Measurements from ENCODE around the gene CELA2A.
"Not testable (repeated sequence)": the region's sequence is repeated elsewhere in the genome, so short reads cannot be mapped to it uniquely, and the experiment has no call there.

Gene CELA2A

DNA sequence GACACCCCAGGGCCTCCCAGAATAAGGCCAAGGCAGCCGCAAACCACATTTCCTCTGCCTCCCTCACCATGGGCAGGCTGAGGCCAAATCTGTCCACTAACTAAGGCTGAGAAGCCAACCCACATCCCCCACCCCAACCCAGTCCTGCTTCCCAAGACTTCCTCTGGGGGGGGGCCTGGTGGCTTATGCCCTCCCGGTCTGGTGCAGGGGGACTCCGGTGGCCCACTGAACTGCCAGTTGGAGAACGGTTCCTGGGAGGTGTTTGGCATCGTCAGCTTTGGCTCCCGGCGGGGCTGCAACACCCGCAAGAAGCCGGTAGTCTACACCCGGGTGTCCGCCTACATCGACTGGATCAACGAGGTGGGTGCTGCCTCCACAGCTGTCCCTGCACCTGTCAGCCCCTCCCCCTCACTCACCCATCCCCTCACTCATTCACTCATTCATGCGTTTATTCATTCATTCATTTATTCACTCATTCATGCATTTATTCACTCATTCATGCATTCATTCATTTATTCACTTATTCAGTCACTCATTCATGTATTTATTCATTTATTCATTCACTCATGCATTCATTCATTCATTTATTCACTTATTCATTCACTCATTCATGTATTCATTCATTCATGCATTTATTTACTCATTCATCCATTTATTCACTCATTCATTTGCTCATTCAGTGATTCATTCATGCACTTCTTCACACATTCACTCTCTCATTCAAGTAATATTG lies 11.0 kb upstream of the CELA2A start:
- no peak for DNase-seq

GRCh38 chr1:15446212-15446611 lies 10.3 kb upstream of the CELA2A start:
- no peak for DNase-seq

- no peak for DNase-seq
Measured at GRCh38 chr1:15448877-15449462, 7.6 kb upstream of the CELA2A start.

DNA sequence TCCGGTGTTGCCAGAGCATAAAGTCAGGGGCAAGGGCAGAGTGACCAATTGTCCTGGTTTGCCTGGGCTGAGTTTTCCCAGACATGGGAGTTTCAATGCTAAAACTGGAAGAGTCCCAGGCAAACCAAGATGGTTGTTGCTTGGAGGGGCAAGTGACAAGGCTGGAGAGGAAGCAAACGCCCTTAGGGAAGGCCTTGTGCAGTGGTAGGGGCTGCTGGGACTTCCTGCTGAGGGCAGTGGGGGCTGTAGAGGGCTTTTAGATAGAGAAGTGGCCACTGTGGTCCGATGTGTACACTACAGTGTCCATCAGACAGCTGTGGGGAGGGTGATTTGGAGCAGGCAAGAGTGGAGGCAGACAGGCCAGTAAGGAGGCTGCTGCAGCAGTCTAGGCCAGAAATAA lies 7.0 kb upstream of the CELA2A start:
- DNase-seq: no peak

DNA sequence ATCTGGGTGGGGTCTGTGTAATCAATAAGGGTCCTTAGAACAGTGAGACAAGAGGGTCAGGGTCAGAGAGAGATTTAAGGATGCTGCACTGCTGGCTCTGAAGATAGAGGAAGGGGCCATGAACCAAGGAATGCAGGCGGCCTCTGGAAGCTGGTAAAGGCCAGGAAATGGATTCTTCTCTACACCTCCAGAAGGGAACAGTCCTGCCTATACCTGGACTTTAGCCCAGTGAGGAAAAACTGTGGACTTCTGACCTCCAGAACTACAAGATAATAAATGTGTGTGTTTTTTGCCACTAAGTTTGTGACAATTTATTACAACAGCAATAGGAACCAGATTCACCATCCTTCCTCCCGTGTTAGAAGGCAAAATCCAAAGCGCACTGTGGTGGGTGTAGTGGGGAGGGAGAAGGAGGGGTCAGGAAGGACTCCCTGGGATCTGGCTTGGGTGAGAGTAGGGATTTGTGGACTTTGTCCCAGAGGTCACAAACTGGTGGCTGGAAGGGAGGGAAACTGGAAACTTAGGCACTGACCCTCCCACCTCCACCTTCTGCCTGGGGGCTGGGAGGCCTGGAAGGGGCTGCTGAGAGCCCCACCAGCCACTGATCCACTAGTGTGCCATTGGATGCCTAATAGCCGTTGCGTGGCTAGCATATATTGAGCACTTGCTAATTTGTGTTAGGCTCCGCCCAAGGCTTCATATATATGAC lies 5.4 kb upstream of the CELA2A start:
- DNase-seq: no peak

DNA sequence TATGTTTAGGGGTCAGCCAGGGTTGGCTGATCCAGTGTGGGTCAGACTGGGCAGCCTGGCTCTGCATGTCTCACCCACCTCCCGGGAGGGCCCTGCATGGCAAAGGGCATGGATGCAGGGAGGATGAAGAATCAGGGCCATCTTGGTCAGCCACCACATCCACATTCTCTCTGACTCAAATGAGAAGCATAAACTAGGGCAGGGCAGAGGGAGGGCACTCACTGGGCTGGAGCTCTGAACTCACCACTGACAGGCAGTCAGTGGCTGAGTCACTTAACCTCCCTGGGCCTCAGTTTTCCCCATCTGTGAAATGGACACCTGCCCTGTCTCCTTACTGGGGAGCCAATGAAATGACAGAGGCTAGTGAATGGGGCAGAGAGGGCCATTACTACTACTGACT lies 4.3 kb upstream of the CELA2A start:
- DNase-seq: peak; percentile 17

GRCh38 chr1:15452866-15453571 lies 3.5 kb upstream of the CELA2A start:
- no peak for DNase-seq

- peak; percentile 12 for DNase-seq
Measured at GRCh38 chr1:15453734-15454133, 2.8 kb upstream of the CELA2A start.

DNA sequence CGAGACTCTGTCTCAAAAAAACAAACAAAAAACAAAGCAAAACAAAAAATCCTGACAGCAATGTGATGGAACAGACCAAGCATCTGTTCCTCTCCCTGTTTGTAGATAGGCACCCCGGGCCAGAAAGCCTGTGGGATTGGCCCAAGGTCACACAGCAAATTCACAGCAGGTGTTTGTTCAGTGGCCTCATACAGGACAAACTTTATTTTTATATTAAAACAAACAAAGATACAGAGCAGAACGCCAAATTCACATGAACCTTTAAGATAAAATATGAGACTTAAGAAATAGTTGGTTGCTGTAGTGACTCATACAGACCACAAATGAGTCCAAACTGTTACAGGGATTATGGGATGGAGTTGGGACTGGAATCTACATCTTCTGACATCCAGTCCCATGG lies 2.3 kb upstream of the CELA2A start:
- peak; percentile 65 for DNase-seq

DNA sequence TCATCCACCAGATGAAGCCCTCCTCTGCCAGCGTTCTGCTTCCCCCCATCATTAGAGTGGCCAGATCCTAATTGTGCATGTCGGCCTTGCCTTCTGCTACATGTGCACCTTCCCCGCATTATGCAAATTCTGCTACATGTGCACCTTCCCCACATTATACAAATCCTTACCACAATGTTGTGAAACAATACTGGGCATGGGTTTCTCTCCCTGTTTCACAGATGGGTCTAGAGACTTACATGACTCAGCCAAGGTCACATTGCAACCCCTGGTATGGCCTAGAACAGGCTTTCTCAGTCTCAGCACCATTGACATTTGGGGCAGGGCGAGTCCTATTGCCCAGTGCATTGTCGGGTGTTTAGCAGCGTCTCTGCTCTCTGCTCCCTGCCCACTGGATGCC lies 1.0 kb upstream of the CELA2A start:
- no peak for DNase-seq

DNA sequence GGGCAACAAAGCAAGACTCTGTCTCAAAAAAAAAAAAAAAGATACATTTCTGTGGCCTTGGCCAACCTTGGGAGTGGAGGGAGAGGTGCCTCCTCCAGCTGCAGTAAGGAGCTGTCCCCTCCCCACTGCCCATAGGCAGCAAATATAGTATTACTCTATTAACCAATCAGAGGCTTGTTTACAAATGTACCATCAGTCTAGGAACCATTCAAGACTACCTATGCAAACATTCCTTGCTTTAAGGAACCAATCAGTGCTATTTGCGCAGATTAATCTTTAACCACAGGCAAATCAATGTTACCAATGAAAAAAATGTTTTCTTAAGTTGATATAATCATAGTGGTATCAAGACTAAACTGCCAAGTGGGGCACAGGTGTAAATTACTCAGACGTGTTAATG lies 1.1 kb downstream of the CELA2A start:
- DNase-seq: no peak

- DNase-seq: not testable (repeated sequence)
Measured at GRCh38 chr1:15458388-15458787, 1.9 kb downstream of the CELA2A start.

DNA sequence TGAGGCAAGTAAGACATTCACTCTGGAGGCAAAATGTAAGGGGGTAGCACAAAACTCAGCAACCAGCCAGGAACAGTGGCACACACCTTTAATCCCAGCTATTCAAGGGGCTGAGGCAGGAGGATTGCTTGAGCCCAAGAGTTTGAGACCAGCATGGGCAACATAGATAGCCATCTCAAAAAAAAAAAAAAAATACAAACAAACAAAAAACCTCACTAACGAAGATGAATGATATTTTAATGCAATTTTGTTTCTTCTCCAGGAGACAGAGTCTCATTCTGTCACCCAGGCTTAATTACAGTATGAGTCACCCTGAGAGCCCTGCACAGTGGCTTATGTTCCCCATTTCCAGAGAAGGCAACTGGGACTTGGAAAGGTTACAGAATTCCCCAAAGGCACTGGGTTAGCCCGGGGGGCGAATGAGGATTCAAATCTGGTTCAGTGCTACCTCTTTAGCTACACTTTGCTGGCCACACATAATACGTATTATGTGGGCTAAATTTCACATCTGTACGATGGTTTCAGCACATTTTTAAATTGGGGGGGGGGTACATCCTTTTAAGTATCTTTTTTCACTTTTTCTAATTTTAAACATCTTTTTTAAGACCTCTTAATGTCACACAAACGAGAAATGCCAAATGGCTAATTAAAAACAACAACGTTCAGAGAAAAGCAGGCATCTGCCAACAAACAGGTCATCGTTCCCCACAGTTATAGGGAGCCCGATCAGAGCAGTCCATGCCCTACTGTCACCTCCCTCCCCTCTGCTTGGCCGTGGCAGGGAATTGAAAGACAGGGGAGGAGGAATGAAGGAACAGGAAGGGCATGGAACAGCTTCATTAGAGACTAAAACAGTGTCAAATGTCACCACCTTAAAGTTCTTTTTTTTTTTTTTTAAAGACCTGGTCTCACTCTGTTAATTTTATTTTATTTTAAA lies 3.5 kb downstream of the CELA2A start:
- DNase-seq: peak; percentile 57

DNA sequence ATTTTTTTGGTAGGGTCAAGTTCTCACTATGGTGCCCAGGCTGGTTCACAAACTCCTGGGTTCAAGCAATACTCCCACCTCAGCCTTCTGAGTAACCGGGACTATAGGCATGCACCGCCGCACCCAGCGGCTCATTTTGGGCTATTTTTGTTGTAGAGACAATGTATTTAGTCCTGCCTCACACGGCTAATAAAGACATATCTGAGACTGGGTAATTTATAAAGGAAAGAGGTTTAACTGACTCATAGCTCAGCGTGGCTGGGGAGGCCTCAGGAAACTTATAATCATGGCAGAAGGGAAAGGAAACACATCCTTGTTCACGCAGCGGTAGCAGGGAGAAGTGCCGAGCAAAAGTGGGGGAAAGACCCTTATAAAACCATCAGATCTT lies 4.2 kb downstream of the CELA2A start:
- no peak for DNase-seq

GRCh38 chr1:15463064-15463800 lies 6.7 kb downstream of the CELA2A start:
- DNase-seq: not testable (repeated sequence)

DNA sequence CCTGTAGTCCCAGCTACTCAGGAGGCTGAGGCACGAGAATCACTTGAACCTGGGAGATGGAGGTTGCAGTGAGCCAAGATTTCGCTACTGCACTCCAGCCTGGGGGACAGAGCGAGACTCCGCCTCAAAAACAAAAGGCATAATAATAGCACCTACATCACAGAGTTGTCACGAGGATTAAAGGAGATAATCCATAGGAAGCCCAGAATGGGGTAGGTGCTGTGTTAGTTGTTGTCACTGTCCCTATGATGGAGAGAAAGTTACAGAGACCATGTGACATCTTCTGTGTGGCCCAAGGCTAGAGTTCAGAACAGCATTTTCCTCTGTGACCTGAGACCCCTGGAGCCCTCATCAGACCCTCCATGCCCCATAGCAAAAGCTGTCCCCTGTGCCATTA lies 7.4 kb downstream of the CELA2A start:
- not testable (repeated sequence) for DNase-seq

DNA sequence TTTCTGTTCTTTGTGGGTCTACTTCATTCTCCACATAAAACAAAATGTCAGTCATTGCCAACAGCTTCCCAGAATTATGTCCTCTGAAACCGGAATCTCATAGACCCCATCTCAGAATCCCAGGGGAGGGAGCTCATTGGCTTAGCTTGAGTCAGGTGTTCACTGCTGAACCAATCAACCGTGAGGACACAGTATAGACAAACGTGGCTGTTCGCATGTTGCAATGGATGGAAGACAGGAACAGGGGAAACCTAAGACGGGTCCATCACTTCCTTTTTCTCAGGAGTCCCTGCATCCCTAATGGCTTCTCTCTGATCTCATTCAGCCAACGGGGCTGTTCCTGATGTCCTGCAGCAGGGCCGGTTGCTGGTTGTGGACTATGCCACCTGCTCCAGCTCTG lies 9.1 kb downstream of the CELA2A start:
- no peak for DNase-seq

- not testable (repeated sequence) for DNase-seq
Measured at GRCh38 chr1:15466955-15467625, 10.6 kb downstream of the CELA2A start.

- no peak for DNase-seq
Measured at GRCh38 chr1:15468145-15468544, 11.6 kb downstream of the CELA2A start.

- no peak for DNase-seq
Measured at GRCh38 chr1:15469361-15469760, 12.8 kb downstream of the CELA2A start.
